CD14-positive monocyte (primary cell): ENCODE results near the gene SNN. TPM values are rescaled to one million over a fixed set of nuclear protein-coding genes. Genes with fewer than 3 reads are reported as not detected.

ENCODE experiments used
- DNase-seq, 3 donors: peaks; one replicate each; pipeline ENCODE4 v3.0.0-alpha.2; 2011 to 2022
- H2AFZ ChIP-seq: 2 replicates; pipeline ENCODE4 v1.6.0; 2012; ENCODE audit warnings: mild to moderate bottlenecking, low read depth, low read length, inconsistent platforms; ENCODE audit not compliant: insufficient read depth, poor library complexity, severe bottlenecking
- H3K27ac ChIP-seq, 2 donors: 1 replicate in 1 of 2; 2 replicates in 1 of 2; pipeline ENCODE4 v1.5.1; 2012 to 2013; ENCODE audit warnings: low read length in 2 of 2, control low read depth in 1 of 2, inconsistent platforms in 1 of 2, low read depth in 1 of 2, mild to moderate bottlenecking in 1 of 2
- H3K27me3 ChIP-seq, 2 donors: one replicate each; pipeline versions ENCODE4 v1.6.0 to v1.6.1; 2011 to 2013; ENCODE audit warnings: low read length in 2 of 2; ENCODE audit not compliant: control insufficient read depth in 2 of 2, insufficient read depth in 2 of 2
- H3K36me3 ChIP-seq, 2 donors: replicated peaks in 1 of 2; 1 replicate in 1 of 2; 2 replicates in 1 of 2; pipeline versions ENCODE4 v1.5.1 to v1.6.1; 2012 to 2013; ENCODE audit warnings: low read length in 2 of 2, control low read depth in 1 of 2, inconsistent platforms in 1 of 2, mild to moderate bottlenecking in 1 of 2; ENCODE audit not compliant: insufficient read depth in 2 of 2, control insufficient read depth in 1 of 2
- H3K4me1 ChIP-seq, 2 donors: 1 replicate in 1 of 2; 2 replicates in 1 of 2; pipeline versions ENCODE4 v1.5.1 to v1.6.1; 2012 to 2013; ENCODE audit warnings: low read length in 2 of 2, control low read depth in 1 of 2, inconsistent platforms in 1 of 2, mild to moderate bottlenecking in 1 of 2, moderate library complexity in 1 of 2; ENCODE audit not compliant: insufficient read depth in 2 of 2, control insufficient read depth in 1 of 2
- H3K4me2 ChIP-seq: replicated peaks from 2 replicates; pipeline ENCODE3; 2012; ENCODE audit warnings: low read length, moderate library complexity, mild to moderate bottlenecking; ENCODE audit not compliant: poor library complexity, severe bottlenecking; ENCODE audit errors: extremely low read depth
- H3K4me3 ChIP-seq, 3 experiments: fragments of 200-600 bp in 1 of 3; sonication (generic) in 1 of 3; replicated peaks in 1 of 3; 1 replicate in 2 of 3; 2 replicates in 1 of 3; pipeline ENCODE4 v1.5.1; 2011 to 2013; ENCODE audit warnings: low read length in 3 of 3, mild to moderate bottlenecking in 3 of 3, control low read depth in 2 of 3, low read depth in 2 of 3, inconsistent platforms in 1 of 3, moderate library complexity in 1 of 3
- H3K79me2 ChIP-seq: 2 replicates; pipeline ENCODE4 v1.6.0; 2012; ENCODE audit warnings: mild to moderate bottlenecking, control low read depth, inconsistent platforms, low read length, moderate library complexity; ENCODE audit not compliant: insufficient read depth
- H3K9ac ChIP-seq: 2 replicates; pipeline ENCODE4 v1.6.0; 2017; ENCODE audit warnings: low read length, mild to moderate bottlenecking; ENCODE audit not compliant: insufficient read depth, poor library complexity, severe bottlenecking
- H3K9me3 ChIP-seq, 2 donors: replicated peaks in 1 of 2; 1 replicate in 1 of 2; 2 replicates in 1 of 2; pipeline versions ENCODE4 v1.5.1 to v1.6.1; 2012 to 2013; ENCODE audit warnings: low read length in 2 of 2, control low read depth in 1 of 2; ENCODE audit not compliant: control insufficient read depth in 1 of 2, insufficient read depth in 1 of 2
- H4K20me1 ChIP-seq: 2 replicates; pipeline ENCODE4 v1.6.0; 2012; ENCODE audit warnings: mild to moderate bottlenecking, low read length, control low read depth, moderate library complexity; ENCODE audit not compliant: insufficient read depth
- H3K27ac Mint-ChIP-seq, 7 donors: one replicate each; pipeline ENCODE4 v1.8.0; 2020; ENCODE audit warnings: mild to moderate bottlenecking in 7 of 7, mixed read lengths in 7 of 7, moderate library complexity in 6 of 7, inconsistent platforms in 2 of 7
- H3K27me3 Mint-ChIP-seq, 3 donors: one replicate each; pipeline ENCODE4 v1.8.0; 2021 to 2022; ENCODE audit warnings: low read depth in 3 of 3, mild to moderate bottlenecking in 3 of 3, mixed read lengths in 3 of 3, moderate library complexity in 3 of 3, inconsistent platforms in 1 of 3
- H3K36me3 Mint-ChIP-seq, 2 donors: one replicate each; pipeline ENCODE4 v1.8.0; 2020; ENCODE audit warnings: mixed read lengths in 2 of 2, inconsistent platforms in 1 of 2, mild to moderate bottlenecking in 1 of 2
- H3K4me1 Mint-ChIP-seq: one replicate; pipeline ENCODE4 v1.8.0; 2020; ENCODE audit warnings: mild to moderate bottlenecking, mixed read lengths
- H3K4me3 Mint-ChIP-seq, 2 donors: one replicate each; pipeline ENCODE4 v1.8.0; 2020; ENCODE audit warnings: mild to moderate bottlenecking in 2 of 2, mixed read lengths in 2 of 2, moderate library complexity in 1 of 2
- H3K9me3 Mint-ChIP-seq, 7 donors: one replicate each; pipeline ENCODE4 v1.8.0; 2020 to 2022; ENCODE audit warnings: mixed read lengths in 7 of 7, mild to moderate bottlenecking in 6 of 7, moderate library complexity in 6 of 7, inconsistent platforms in 2 of 7
- CTCF ChIP-seq: fragments of 200-600 bp; IDR thresholded peaks from one replicate; pipeline ENCODE4 v1.8.0; 2022; ENCODE audit warnings: antibody characterized with exemption, mild to moderate bottlenecking
- WGBS: methylation state at CpG from one replicate; pipeline ENCODE4 v1.1.5; 2013; ENCODE audit warnings: missing lambda C conversion rate; ENCODE audit not compliant: insufficient coverage; 5-methylcytosine and 5-hydroxymethylcytosine counted together
- intact Hi-C, 2 donors: fragments of 100-400 bp; cut with micrococcal nuclease; formaldehyde crosslinking; loops; one replicate each; pipeline versions ENCODE4 v1.15.0 to v1.15.1; 2023
- polyA plus RNA-seq, 3 donors: library from polyadenylated mRNA; depleted of rRNA in 1 of 3; unstranded in 2 of 3; stranded (reverse) in 1 of 3; fragments of 300-500 nt in 2 of 3; fragments of >200 nt in 1 of 3; fragmentation: Illumina TruSeq in 2 of 3; gene quantifications; 1 replicate in 2 of 3; 2 replicates in 1 of 3; pipeline ENCODE4 v1.2.3, GENCODE V29; 2012 to 2021

The SNN gene
- polyA plus RNA-seq, 3 donors = 89.4 to 111 (median 91.7) TPM

- peaks cover 0 to 1% of the 10 kb centered on the region in 2 donors for H3K36me3 Mint-ChIP-seq
- intact Hi-C loops = loop anchor here in 1 of 2 donors (5.0 kb wide), 1 partner anchor 37 kb away; no protein-coding TSS in a partner anchor
- peaks cover 24% of the 10 kb centered on the region for H3K4me1 Mint-ChIP-seq
- peaks cover 14 to 22% (median 20%) of the 10 kb centered on the region in 3 donors for H3K27me3 Mint-ChIP-seq
- H3K9me3 Mint-ChIP-seq = peaks cover 0 to 4% (median 0%) of the 10 kb centered on the region in 7 donors
- no peak for TF ChIP-seq CTCF
- no peak overlapping the region for H3K4me3 Mint-ChIP-seq
- no peak overlapping the region for H3K27ac ChIP-seq
- H3K27ac Mint-ChIP-seq = no peak overlapping the region
- H3K36me3 ChIP-seq = no peaks in the 10 kb centered on the region
- 18% methylated on average over 5 of the region's 11 CpGs for WGBS
- DNase-seq = no peak
- no peaks in the 10 kb centered on the region for H3K9me3 ChIP-seq
- no peak overlapping the region for H3K4me3 ChIP-seq
- H4K20me1 ChIP-seq = peaks cover 13% of the 10 kb centered on the region
- no peak overlapping the region for H3K4me2 ChIP-seq
- H3K79me2 ChIP-seq = peaks cover 13% of the 10 kb centered on the region
- H3K4me1 ChIP-seq = peaks cover 10 to 15% of the 10 kb centered on the region in 2 donors
- no peak overlapping the region for H3K9ac ChIP-seq
- no peak overlapping the region for H2AFZ ChIP-seq
- no peaks in the 10 kb centered on the region for H3K27me3 ChIP-seq
Observed at GRCh38 chr16:11665071-11665491, 3.2 kb upstream of the SNN start.

GRCh38 chr16:11666103-11667055, 1.9 kb upstream of the SNN start:
- Histone ChIP-seq H4K20me1 (peaks cover 26% of the 10 kb centered on the region), H3K4me3 (no peak overlapping the region), H3K9me3 (no peaks in the 10 kb centered on the region), H3K4me1 (peaks cover 22 to 28% of the 10 kb centered on the region in 2 donors), H3K36me3 (no peaks in the 10 kb centered on the region), H3K27ac (no peak overlapping the region), H3K9ac (no peak overlapping the region), H3K4me2 (no peak overlapping the region), H3K79me2 (peaks cover 26% of the 10 kb centered on the region), H3K27me3 (no peaks in the 10 kb centered on the region), H2AFZ (no peak overlapping the region)
- intact Hi-C loops = loop anchor here in 1 of 2 donors (5.0 kb wide), 1 partner anchor 36 kb away; no protein-coding TSS in a partner anchor
- peak overlapping the region; percentile 25 to 42 for H3K4me3 Mint-ChIP-seq
- H3K27me3 Mint-ChIP-seq = peaks cover 14 to 23% (median 18%) of the 10 kb centered on the region in 3 donors
- no peak for DNase-seq
- TF ChIP-seq CTCF = no peak
- peaks cover 10 to 11% of the 10 kb centered on the region in 2 donors for H3K36me3 Mint-ChIP-seq
- peak overlapping the region in 2 of 7 donors; percentile 38 to 70 for H3K27ac Mint-ChIP-seq
- 36% methylated on average over 5 of the region's 14 CpGs for WGBS
- peaks cover 37% of the 10 kb centered on the region for H3K4me1 Mint-ChIP-seq
- peaks cover 0 to 4% (median 0%) of the 10 kb centered on the region in 7 donors for H3K9me3 Mint-ChIP-seq
